H1 (cell line): ENCODE data around the gene RBBP8. TPM values are rescaled to one million over a fixed set of nuclear protein-coding genes. Genes with fewer than 3 reads are reported as not detected.

Source experiments
- CTCF ChIA-PET: fragments of 300-600 bp; sonication (Branson Sonifier 250); formaldehyde crosslinking; loops from one replicate; lab custom pipeline; 2021; ENCODE audit not compliant: partially characterized antibody; lab: Charles Lee
- POLR2A ChIA-PET: fragments of 300-600 bp; sonication (Branson Sonifier 250); formaldehyde crosslinking; loops from one replicate; lab custom pipeline; 2021; ENCODE audit warnings: inconsistent platforms; ENCODE audit not compliant: partially characterized antibody; lab: Charles Lee
- DNase-seq, 2 experiments: peaks; one replicate each; pipeline versions ENCODE4 v3.0.0 to v3.0.0-alpha.2; 2010 to 2022; ENCODE audit warnings: low spot score in 2 of 2, low read depth in 1 of 2, mixed read lengths in 1 of 2
- FAIRE-seq: peaks from 2 replicates; lab custom pipeline; 2011; peaks lifted over from hg19 to GRCh38; lab: Jason Lieb, UNC
- H2AFZ ChIP-seq: 2 replicates; pipeline ENCODE4 v1.8.1; 2012; ENCODE audit warnings: low read length, inconsistent platforms
- H2AK5ac ChIP-seq: 2 replicates; pipeline ENCODE4 v1.6.1; 2013; ENCODE audit warnings: low read depth, low read length
- H2BK120ac ChIP-seq: replicated peaks from 2 replicates; pipeline ENCODE3; 2013; ENCODE audit warnings: low read depth, low read length, inconsistent platforms
- H2BK12ac ChIP-seq: 2 replicates; pipeline ENCODE4 v1.6.1; 2013; ENCODE audit warnings: low read depth, low read length
- H2BK15ac ChIP-seq: 2 replicates; pipeline ENCODE4 v1.6.1; 2013; ENCODE audit warnings: low read length
- H2BK20ac ChIP-seq: 2 replicates; pipeline ENCODE4 v1.6.1; 2013; ENCODE audit warnings: low read length
- H2BK5ac ChIP-seq: 2 replicates; pipeline ENCODE4 v1.6.1; 2013; ENCODE audit warnings: low read depth, low read length
- H3K14ac ChIP-seq: 2 replicates; pipeline ENCODE4 v1.6.1; 2013; ENCODE audit warnings: inconsistent platforms; ENCODE audit not compliant: insufficient read length
- H3K18ac ChIP-seq: 2 replicates; pipeline ENCODE4 v1.6.1; 2013; ENCODE audit warnings: low read length; ENCODE audit errors: extremely low read depth
- H3K23ac ChIP-seq: 2 replicates; pipeline ENCODE4 v1.6.1; 2013; ENCODE audit warnings: inconsistent platforms; ENCODE audit not compliant: insufficient read length
- H3K23me2 ChIP-seq: 2 replicates; pipeline ENCODE4 v1.6.1; 2013; ENCODE audit warnings: low read depth, low read length
- H3K27ac ChIP-seq: 2 replicates; pipeline ENCODE4 v1.6.1; 2011; ENCODE audit warnings: low read depth, low read length, inconsistent platforms
- H3K27me3 ChIP-seq, 4 experiments: replicated peaks in 1 of 4; 1 replicate in 1 of 4; 2 replicates in 3 of 4; pipeline versions ENCODE4 v1.6.1 to v1.8.1; 2011 to 2013; ENCODE audit warnings: low read length in 3 of 4, mild to moderate bottlenecking in 3 of 4, inconsistent platforms in 2 of 4, mixed read lengths in 2 of 4, moderate library complexity in 1 of 4; ENCODE audit not compliant: control insufficient read depth in 3 of 4, insufficient read depth in 3 of 4; ENCODE audit errors: extremely low read depth in 1 of 4
- H3K36me3 ChIP-seq, 4 experiments: 2 replicates each; pipeline versions ENCODE4 v1.6.1 to v1.8.1; 2011 to 2013; ENCODE audit warnings: mild to moderate bottlenecking in 4 of 4, low read length in 3 of 4, moderate library complexity in 2 of 4, control low read depth in 1 of 4, inconsistent platforms in 1 of 4; ENCODE audit not compliant: insufficient read depth in 4 of 4, control insufficient read depth in 2 of 4
- H3K4ac ChIP-seq: replicated peaks from 2 replicates; pipeline ENCODE3; 2013; ENCODE audit warnings: low read length, low read depth, mixed read lengths, inconsistent platforms; ENCODE audit not compliant: insufficient read length
- H3K4me1 ChIP-seq, 4 experiments: replicated peaks in 1 of 4; 1 replicate in 1 of 4; 2 replicates in 3 of 4; pipeline versions ENCODE4 v1.6.1 to v1.8.1; 2011 to 2013; ENCODE audit warnings: low read length in 3 of 4, inconsistent platforms in 2 of 4, mixed read lengths in 1 of 4; ENCODE audit not compliant: insufficient read depth in 4 of 4, control insufficient read depth in 3 of 4
- H3K4me2 ChIP-seq, 2 experiments: 2 replicates each; pipeline versions ENCODE4 v1.6.1 to v1.8.1; 2011 to 2013; ENCODE audit warnings: low read depth in 2 of 2, low read length in 2 of 2, control low read depth in 1 of 2, inconsistent platforms in 1 of 2, mild to moderate bottlenecking in 1 of 2; ENCODE audit not compliant: insufficient read depth in 1 of 2
- H3K4me3 ChIP-seq, 4 experiments: fragments of 200-600, 300-600 bp in 1 of 4; sonication (generic), shearing (Covaris generic), sonication (Bioruptor Twin) in 1 of 4; 2 replicates each; pipeline versions ENCODE4 v1.5.1 to v1.8.1; 2011 to 2016; ENCODE audit warnings: low read length in 4 of 4, low read depth in 3 of 4, control low read depth in 2 of 4, inconsistent platforms in 2 of 4, mild to moderate bottlenecking in 2 of 4, mixed read lengths in 1 of 4, moderate library complexity in 1 of 4; ENCODE audit not compliant: insufficient read depth in 2 of 4; ENCODE audit errors: extremely low read depth in 1 of 4
- H3K56ac ChIP-seq: replicated peaks from 2 replicates; pipeline ENCODE3; 2013; ENCODE audit warnings: low read depth, mild to moderate bottlenecking, mixed read lengths, low read length, inconsistent platforms; ENCODE audit not compliant: insufficient read length
- H3K79me1 ChIP-seq: 2 replicates; pipeline ENCODE4 v1.6.1; 2013; ENCODE audit warnings: low read depth, low read length, control low read depth
- H3K79me2 ChIP-seq, 2 experiments: 2 replicates each; pipeline versions ENCODE4 v1.6.1 to v1.8.1; 2012 to 2013; ENCODE audit warnings: low read length in 2 of 2, mild to moderate bottlenecking in 2 of 2, inconsistent platforms in 1 of 2; ENCODE audit not compliant: insufficient read depth in 2 of 2, control insufficient read depth in 1 of 2
- H3K9ac ChIP-seq, 4 experiments: replicated peaks in 1 of 4; 1 replicate in 1 of 4; 2 replicates in 3 of 4; pipeline versions ENCODE4 v1.6.1 to v1.8.1; 2011 to 2013; ENCODE audit warnings: low read depth in 3 of 4, low read length in 3 of 4, control low read depth in 2 of 4, mild to moderate bottlenecking in 2 of 4, moderate library complexity in 2 of 4, inconsistent platforms in 1 of 4; ENCODE audit errors: extremely low read depth in 1 of 4
- H3K9me3 ChIP-seq, 2 experiments: 2 replicates each; pipeline versions ENCODE4 v1.6.1 to v1.8.1; 2012 to 2013; ENCODE audit warnings: mild to moderate bottlenecking in 2 of 2, moderate library complexity in 2 of 2, control low read depth in 1 of 2, inconsistent platforms in 1 of 2, low read depth in 1 of 2, low read length in 1 of 2, mixed read lengths in 1 of 2; ENCODE audit not compliant: insufficient read depth in 2 of 2
- H4K20me1 ChIP-seq, 2 experiments: replicated peaks in 1 of 2; 2 replicates each; pipeline versions ENCODE3 to v1.8.1; 2011 to 2013; ENCODE audit warnings: inconsistent platforms in 2 of 2, low read length in 2 of 2, mild to moderate bottlenecking in 1 of 2; ENCODE audit not compliant: insufficient read depth in 2 of 2, control insufficient read depth in 1 of 2
- H4K5ac ChIP-seq: 2 replicates; pipeline ENCODE4 v1.6.1; 2013; ENCODE audit warnings: low read length, low read depth, mixed read lengths, inconsistent platforms; ENCODE audit not compliant: insufficient read length
- H4K8ac ChIP-seq: 2 replicates; pipeline ENCODE4 v1.8.0; 2013; ENCODE audit warnings: mild to moderate bottlenecking, moderate library complexity, low read length, inconsistent platforms; ENCODE audit not compliant: insufficient read depth; ENCODE audit errors: extremely low read depth
- H4K91ac ChIP-seq: replicated peaks from 2 replicates; pipeline ENCODE3; 2013; ENCODE audit warnings: low read length, mixed read lengths, inconsistent platforms; ENCODE audit not compliant: insufficient read length
- CHD1 ChIP-seq: IDR thresholded peaks from 2 replicates; pipeline ENCODE4 v1.6.1; 2012; ENCODE audit warnings: low read depth, low read length, improper control_type of control experiment
- EP300 ChIP-seq, 2 experiments: IDR thresholded peaks; 1 replicate in 1 of 2; 2 replicates in 1 of 2; pipeline ENCODE4 v1.6.1; 2011 to 2012; ENCODE audit warnings: low read depth in 2 of 2, low read length in 2 of 2, mild to moderate bottlenecking in 2 of 2, borderline replicate concordance in 1 of 2, inconsistent platforms in 1 of 2, moderate library complexity in 1 of 2
- SP1 ChIP-seq: IDR thresholded peaks from 2 replicates; pipeline ENCODE4 v1.6.1; 2011; ENCODE audit warnings: low read depth, low read length
- WGBS, 2 experiments: shearing (Covaris generic) in 1 of 2; methylation state at CpG; one replicate each; pipeline versions ENCODE4 v1.1.6 to v1.1.7; 2013 to 2015; ENCODE audit warnings: low lambda C conversion rate in 2 of 2, mixed read lengths in 2 of 2, inconsistent platforms in 1 of 2, low coverage in 1 of 2, missing lambda C conversion rate in 1 of 2; ENCODE audit not compliant: insufficient replicate concordance in 2 of 2, insufficient coverage in 1 of 2, insufficient read length in 1 of 2; ENCODE audit errors: extremely low coverage in 1 of 2, missing lambda C conversion rate in 1 of 2; 5-methylcytosine and 5-hydroxymethylcytosine counted together
- polyA plus RNA-seq, 7 experiments: library from polyadenylated mRNA; depleted of rRNA in 3 of 7; stranded (reverse) in 5 of 7; unstranded in 2 of 7; fragments of >200 nt in 5 of 7; fragments of 200-250 nt in 2 of 7; gene quantifications; 1 replicate in 5 of 7; 2 replicates in 1 of 7; 4 replicates in 1 of 7; pipeline versions ENCODE4 v1.2.1 to v1.2.3, GENCODE V29; 2011 to 2013; ENCODE audit warnings: missing spikeins in 2 of 7, mixed read lengths in 2 of 7
- total RNA-seq: library from RNA; stranded (reverse); fragmentation: NEBNext Ultra II Directional; extraction: Animal tissue kit (Norgen Biotek cat#: 25700); gene quantifications from 2 replicates; pipeline ENCODE4 v1.2.1, GENCODE V29; 2021

Gene RBBP8
- total and polyA plus RNA-seq, 2 of the 8 experiments (the other 6 are each of a cell fraction or from before 2014, with no cell fraction given), result 16.1 to 65.8 TPM

- Histone ChIP-seq H2BK5ac (no peak overlapping the region), H4K91ac (no peak overlapping the region), H3K4ac (no peak overlapping the region), H3K4me1 (peaks cover 0 to 3% (median under 1%) of the 10 kb centered on the region in 4 experiments; a peak in 2 of 7 replicates), H3K14ac (no peak overlapping the region), H3K4me3 (no peak overlapping the region), H3K9ac (no peak overlapping the region), H3K27me3 (no peaks in the 10 kb centered on the region), H3K79me2 (no peaks in the 10 kb centered on the region), H4K5ac (no peak overlapping the region)
- ChIA-PET CTCF (interaction anchor here (1.0 kb wide), 1 partner anchor 14 kb away, joined by 3 read pairs; no protein-coding TSS in a partner anchor), POLR2A (interaction anchor here (0.6 kb wide), 1 partner anchor 231 kb away, joined by 3 read pairs; no protein-coding TSS in a partner anchor)
- TF ChIP-seq SP1 (no peak), EP300 (IDR thresholded peaks at IDR 0.05; ENCODE audit: borderline replicate concordance in 1 of 2, low read depth in 2 of 2, low read length in 2 of 2) (no peak), CHD1 (no peak)
- TF ChIP-seq, all 59 proteins: peak for 0
- Histone ChIP-seq H2BK120ac (no peak overlapping the region), H4K8ac (no peak overlapping the region), H3K23ac (no peak overlapping the region), H2BK12ac (no peak overlapping the region), H3K79me1 (no peaks in the 10 kb centered on the region), H3K56ac (no peak overlapping the region), H3K23me2 (no peaks in the 10 kb centered on the region), H3K9me3 (0 out of 4 replicates have a peak, but pooled peaks cover 2 to 4% of the 10 kb centered on the region in 2 experiments), H3K18ac (no peak overlapping the region), H3K4me2 (no peak overlapping the region), H2BK15ac (no peak overlapping the region), H3K27ac (no peak overlapping the region), H2AK5ac (no peak overlapping the region), H4K20me1 (no peaks in the 10 kb centered on the region), H3K36me3 (no peaks in the 10 kb centered on the region), H2BK20ac (no peak overlapping the region), H2AFZ (no peak overlapping the region)
- DNase-seq, result no peak
- WGBS, 2 experiments, result 91% methylated on average over 7 of the region's 7 CpGs; no CpG with 5 or more reads in 1 of the 2 experiments
- FAIRE-seq, result no peak
Observed at GRCh38 chr18:23058746-23059415, 125.8 kb downstream of the RBBP8 start.
